ENCODE results near the gene TMEM92.

- no peak for TF ChIP-seq CTCF (IDR thresholded peaks at IDR 0.05; ENCODE audit: low read depth, low read length)
- TF ChIP-seq EZH2phosphoT487 (IDR thresholded peaks at IDR 0.05; ENCODE audit: low read depth), result no peak
Observed at GRCh38 chr17:50325906-50326305, 51.6 kb downstream of the TMEM92 start.

All from OCI-LY3 (cell line).